GM18858 (cell line): ENCODE measurements around the gene GNPTG.
"Not testable (repeated sequence)": the region's sequence is repeated elsewhere in the genome, so short reads cannot be mapped to it uniquely, and the experiment has no call there.

Experiments
- ATAC-seq: cut with Tn5 transposase; IDR thresholded peaks from one replicate; pipeline ENCODE4 v1.9.1; 2021; ENCODE audit not compliant: unreplicated experiment

The GNPTG gene

DNA sequence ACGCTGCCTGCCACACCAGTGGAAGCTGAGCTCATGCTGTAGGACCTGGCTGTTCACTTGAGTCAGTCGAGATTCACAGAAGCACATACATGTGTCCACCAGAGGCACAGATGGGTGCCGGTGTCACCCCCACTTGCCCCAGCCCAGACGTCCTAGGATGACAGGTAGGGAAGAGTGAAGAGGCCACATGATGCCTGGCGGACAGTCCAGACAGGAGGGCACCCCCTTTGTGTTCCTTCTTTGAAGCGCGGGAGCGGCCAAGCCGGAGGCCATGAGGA lies 33.5 kb upstream of the GNPTG start:
- no peak for ATAC-seq

DNA sequence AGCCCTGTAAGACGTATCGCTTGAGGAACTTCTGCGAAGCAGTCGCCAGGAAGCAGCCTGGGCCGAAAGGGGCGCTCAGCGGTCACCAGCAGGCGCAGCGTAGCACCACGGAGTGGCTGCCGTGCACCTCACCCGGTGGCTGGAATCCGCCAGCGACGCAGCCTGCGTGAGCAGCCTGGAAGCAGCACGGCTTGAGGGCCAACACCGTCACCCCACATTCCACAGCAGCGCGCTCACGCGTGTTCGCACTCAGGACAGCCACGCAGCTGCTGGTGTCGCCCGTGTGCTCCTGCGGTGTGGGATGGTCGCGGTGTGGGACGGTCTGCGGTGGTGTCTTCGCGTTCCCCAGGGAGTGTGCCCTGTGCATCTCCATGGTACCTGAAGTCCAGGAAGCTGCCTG lies 32.7 kb upstream of the GNPTG start:
- ATAC-seq = no peak

DNA sequence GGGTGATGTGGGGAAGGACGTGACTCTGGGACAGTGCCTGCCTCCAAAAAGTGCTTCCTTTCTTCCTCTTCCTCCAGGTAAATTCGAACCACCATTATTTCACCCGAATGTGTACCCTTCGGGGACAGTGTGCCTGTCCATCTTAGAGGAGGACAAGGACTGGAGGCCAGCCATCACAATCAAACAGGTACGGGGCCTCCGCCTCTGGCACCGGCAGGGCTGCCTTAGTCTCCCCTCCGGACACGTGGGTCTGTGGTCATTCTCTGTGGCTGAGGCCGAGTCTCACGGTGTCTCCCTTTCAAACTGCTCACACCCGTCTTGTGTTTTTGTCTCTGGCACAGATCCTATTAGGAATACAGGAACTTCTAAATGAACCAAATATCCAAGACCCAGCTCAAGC lies 31.6 kb upstream of the GNPTG start:
- ATAC-seq = no peak

DNA sequence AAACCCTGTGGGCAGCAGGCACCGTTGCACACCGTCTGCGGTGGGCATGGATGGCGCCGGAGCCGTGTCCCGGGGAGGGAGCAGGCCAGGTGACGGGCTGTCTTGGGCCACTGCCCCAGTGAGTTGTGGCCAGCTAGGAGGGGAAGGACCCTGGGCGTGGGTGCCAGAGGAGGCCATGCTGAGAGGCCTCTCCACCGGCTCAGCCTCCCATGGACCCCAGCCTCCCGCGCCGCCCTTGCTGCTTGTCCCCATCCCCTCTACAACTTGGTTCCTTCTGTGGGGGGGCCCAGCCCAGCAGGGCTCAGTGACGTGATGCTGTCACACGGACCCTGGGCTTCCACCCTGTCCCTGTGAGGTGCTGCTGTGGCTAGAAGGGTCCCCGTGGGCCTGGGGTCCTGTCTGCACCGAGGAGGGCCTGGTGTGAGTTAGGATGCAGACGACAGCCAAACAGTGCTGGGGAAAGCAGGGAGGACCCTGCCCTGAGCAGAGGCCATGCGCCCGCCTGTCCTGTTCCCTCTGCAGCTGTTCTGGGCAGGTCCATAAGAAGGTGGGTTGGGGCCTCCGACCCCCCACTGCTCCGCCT lies 31.0 kb upstream of the GNPTG start:
- no peak for ATAC-seq

DNA sequence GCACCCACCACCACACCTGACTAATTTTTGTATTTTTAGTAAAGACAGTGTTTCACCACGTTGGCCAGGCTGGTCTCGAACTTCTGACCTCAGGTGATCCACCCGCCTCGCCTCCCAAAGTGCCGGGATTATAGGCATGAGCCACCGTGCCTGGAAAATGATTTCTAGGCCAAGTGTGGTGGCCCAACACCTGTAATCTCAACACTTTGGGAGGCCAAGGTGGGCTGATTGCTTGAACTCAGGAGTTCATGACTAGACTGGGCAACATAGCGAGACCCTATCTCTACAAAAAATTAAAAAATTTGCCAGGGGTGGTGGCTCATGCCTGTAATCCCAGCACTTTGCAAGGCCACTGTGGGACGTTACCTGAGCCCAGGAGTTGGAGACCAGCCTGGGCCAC lies 29.3 kb upstream of the GNPTG start:
- ATAC-seq = no peak

DNA sequence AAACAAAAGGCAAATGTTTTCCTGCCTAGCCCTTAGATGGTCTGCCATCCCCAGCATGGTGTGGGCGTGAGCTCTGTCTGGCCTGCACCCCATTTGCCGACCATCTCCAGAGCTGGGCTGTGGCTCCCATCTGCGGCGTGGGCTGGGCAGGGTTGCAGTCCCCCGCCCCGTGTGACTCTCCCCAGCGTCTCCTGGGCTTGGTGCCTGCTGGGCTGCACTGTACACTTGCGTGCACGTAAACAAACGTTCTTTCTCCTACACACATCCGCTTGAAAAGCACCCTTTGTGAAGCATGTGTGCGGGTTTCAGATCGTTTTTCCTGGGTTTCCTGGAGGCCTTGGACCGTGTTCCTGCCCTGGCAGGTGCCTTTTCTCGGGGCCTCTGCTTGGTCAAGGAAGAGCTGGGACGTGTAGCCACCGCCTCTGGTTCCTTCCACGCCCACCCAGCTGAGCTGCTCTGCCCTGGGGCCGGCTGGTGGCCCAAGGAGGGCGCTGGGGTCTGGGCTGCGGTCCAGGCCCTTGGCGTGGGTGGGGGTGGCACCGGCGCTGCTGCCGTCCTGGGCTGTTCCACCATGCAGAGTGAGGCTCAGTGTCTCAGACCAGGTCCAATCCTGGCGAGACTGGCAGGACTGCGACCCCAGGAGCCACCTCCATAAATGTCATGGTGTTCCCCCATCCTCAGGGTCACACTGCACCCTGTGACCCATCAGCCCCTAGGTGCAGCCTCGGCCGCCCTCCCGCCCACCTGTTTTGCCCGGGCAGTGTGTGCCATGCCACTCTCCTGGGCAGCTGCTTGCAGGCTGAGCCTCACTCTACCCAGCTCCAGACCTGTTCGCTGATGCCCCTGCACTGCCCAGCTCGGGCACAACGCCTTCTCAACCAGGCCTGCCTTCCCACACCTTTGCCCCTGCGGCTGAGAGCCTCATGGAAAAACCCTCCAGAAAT lies 28.2 kb upstream of the GNPTG start:
- ATAC-seq = no peak

DNA sequence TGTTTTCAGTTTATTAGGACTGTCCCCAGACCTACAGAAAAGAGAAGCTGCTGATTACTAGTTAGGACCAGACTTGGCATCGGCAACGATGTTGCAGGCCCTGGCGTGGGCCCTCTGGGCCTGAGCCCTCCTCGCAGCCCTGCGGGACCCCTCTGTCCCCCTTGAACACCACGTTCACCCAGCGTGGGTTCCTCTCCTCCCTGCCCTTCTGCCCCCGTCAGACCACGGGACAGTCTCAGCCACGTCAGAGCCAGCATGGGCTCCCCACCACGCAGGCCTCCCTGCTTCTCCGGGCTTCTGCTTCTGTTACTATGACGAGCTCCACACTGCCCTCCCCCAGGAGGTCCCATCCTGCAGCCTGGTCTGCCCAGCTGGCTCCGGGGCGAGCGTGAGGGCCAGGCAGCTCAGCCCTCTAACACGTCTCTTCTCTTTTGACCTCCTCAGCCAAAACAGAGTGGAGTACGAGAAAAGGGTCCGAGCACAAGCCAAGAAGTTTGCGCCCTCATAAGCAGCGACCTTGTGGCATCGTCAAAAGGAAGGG lies 27.4 kb upstream of the GNPTG start:
- no peak for ATAC-seq

DNA sequence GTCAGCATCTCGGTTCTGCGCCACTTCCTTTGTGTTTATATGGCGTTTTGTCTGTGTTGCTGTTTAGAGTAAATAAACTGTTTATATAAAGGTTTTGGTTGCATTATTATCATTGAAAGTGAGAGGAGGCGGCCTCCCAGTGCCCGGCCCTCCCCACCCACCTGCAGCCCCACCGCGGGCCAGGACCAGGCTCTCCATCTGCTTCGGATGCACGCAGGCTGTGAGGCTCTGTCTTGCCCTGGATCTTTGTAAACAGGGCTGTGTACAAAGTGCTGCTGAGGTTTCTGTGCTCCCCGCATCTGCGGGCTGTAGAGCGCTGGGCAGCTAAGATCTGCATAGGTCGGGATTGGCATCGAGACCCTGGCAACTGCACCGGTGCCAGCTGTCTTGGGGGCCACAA lies 26.5 kb upstream of the GNPTG start:
- no peak for ATAC-seq

DNA sequence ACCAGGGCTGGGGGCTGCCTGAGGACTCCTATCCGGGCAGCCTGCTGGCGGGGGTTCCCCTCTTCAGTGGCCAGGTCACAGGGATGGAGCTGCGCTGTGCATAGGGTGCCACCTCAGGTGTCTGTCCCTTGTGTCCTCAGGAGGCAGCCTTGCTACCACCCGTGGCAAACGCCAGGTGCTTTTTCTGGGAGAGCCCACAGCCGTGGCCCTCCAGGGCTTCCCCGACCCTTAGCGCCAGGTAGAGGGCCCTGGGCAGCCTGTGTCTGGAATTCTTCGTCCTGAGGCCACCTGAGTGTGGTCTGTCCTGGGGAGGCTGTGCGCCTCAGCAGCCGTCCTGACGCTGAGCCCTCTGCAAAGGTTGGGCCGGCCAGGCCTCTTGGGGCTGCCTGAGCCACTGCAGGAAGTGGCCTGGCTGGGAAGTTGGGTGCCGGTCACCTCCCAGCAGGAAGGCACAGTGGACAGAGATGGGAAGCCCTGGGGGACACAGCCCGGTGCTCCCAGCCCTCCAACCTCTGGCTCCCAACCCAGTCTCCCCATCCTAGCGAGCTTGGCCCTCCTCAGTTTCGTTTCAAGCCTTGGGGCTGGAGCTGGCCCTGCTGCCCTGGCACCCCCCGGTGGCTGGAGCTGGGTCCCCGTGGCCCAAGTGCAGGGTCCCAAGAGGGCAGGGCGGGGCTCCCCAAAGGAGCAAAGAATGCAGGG lies 25.9 kb upstream of the GNPTG start:
- no peak for ATAC-seq

DNA sequence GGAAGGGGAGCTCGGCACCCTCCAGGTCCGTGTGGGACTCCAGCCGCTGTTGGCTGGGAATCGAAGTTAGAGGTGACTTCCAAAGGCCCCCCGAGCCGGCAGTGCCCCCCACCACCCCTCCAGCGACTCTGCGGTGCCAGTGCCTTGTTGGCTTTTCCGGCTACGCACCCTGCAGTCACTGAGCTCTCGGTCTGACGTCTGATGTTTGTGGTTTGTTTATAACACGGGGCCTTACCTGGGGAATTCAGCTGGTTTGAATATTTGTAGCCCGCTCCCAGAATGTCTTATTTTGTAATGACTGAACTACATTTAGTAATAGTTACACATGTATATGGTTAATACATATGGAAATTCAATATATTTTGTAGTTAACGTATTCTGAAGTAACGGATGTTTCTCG lies 25.3 kb upstream of the GNPTG start:
- no peak for ATAC-seq

DNA sequence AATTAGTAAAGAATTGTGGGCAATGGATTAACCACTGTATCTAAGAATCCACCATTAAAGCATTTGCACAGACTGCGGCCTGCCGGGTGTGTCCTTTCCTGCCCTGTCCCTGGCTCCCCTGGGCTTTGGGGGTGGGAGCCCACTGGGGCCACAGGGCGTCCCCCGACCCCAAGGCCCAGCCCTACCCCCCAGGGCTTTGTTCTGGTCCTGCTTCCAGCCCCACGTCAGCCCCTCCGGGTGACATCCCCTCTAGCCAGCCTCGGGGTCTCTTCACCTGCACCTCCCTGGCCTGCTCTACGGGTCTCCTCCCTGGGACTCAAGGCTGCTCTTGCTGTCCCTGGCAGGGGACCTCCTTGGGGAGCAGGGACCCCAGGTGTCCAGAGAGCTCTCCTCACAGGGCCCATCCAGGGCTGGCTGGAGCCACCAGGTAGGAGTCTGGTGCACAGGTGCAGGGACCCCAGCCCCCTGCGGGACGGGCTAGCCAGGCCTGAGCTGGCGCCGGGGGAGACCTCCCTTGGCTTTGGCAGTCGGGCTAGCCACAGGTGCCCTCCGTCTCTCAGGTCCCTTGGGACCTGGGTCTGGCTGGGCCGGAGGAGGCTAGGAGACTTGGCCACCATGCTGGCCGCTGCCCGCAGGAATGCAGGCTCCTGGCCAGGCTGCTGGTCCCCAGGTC lies 24.6 kb upstream of the GNPTG start:
- ATAC-seq = no peak

DNA sequence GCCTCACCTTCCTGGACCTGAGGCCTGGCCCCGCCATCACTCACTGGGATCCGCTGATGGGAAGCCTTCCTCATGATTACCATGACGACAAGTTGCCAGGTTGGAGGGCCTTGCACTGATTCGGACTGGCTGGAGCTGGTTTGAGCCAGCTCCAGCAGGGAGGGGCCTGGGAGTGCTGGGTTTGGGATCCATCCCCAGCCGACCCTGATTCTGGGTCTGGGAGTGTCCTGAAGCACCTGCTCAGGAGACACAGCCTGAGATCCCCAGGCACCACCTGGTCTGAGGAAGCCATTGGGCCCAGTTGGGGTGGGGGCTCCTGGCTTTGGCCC lies 24.1 kb upstream of the GNPTG start:
- no peak for ATAC-seq

DNA sequence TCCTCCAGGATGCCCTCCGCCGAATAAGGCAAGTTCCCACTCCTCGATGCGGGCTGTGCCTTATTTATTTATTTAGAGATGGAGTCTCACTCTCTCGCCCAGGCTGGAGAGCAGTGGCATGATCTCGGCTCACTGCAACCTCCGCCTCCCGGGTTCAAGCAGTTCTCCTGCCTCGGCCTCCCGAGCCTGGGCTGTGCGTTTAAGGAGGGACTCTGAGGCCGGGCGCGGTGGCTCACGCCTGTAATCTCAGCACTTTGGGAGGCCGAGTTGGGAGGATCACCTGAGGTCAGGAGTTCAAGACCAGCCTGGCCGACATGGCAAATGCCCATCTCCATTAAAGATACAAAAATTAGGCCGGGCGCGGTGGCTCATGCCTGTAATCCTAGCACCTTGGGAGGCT lies 23.6 kb upstream of the GNPTG start:
- ATAC-seq = not testable (repeated sequence)

DNA sequence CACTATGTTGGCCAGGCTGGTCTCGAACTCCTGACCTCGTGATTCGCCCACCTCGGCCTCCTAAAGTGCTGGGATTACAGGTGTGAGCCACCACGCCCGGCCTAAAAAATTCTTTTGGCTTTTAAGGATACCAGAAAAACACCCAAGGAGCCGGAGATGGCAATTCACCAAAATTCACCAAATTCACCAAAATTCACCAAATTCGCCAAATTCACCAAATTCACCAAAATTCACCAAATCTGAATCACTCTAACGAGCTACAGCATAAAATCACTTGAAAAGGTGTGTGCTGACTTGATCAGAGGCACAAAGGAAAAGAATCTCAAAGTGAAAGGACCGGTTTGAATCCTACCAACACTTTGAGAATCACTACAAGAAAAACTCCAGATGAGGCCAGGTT lies 22.8 kb upstream of the GNPTG start:
- not testable (repeated sequence) for ATAC-seq

DNA sequence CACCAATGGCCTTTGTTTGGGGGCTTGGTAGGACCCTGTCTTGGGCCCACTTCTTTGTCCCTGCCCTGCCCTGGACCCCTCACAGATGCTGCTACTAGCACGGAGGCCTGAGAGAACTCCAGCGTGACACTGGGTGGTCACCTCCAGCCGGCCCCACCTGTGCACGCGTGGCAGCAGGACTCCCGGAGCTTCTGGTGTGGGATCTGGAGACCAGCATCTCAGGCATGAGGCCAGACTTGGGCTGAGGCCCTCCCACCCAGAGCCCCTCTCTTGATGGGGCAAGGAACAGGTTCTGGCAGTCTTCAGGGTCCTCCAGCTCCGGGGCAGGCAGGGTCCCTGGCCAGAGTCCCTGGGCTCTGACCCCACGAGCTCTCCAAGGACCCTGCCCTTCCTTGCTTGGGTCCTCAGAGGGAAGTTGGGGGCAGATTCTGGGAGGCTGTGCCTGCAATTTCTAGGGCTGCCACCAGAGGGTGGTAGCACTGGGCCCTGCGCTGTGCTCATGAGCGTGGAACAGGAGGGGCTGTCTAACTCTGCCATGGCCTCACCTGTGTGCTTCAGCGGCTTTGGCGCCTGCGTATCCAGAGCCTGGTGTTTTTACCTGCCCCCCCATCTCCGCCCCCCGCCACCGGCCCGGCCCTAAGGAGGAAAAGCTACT lies 21.3 kb upstream of the GNPTG start:
- ATAC-seq = no peak

DNA sequence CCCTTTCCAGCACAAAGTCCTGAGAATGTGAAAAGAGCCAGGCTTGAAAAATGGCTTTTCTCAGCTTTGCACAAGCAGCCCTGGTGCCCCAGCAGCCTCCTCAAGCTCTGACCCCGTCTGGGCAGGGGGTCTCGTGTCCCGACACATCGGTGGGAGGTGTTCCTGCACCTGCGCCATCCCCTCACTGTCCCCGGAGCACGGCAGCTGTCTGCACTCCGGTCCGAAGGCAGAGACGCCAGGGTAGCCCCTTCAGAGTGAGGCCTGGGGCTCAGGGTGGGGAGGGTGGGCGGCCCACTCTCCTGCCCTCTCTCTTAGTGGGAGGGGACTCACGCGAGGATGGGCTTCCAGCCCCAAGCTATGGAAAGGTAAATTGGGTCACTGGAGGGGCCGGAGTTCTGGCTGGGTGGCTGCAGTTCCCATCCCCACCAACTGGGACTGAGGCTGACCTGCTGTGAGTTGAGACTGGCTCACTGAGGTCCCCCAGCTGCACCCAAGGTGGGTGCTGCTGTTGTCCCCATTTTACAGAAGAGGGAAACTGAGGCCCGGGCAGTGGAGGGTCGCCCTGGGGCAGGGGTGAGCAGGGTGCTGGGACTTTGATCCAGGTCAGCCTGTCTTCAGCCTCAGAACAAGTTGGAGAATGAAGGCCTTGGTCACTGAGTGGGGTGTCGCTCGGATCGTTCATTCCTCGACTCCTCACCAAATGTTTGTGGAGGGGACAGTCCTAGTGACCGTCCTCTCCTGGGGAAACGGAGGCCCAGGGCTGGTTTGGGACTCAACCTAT lies 20.6 kb upstream of the GNPTG start:
- no peak for ATAC-seq

DNA sequence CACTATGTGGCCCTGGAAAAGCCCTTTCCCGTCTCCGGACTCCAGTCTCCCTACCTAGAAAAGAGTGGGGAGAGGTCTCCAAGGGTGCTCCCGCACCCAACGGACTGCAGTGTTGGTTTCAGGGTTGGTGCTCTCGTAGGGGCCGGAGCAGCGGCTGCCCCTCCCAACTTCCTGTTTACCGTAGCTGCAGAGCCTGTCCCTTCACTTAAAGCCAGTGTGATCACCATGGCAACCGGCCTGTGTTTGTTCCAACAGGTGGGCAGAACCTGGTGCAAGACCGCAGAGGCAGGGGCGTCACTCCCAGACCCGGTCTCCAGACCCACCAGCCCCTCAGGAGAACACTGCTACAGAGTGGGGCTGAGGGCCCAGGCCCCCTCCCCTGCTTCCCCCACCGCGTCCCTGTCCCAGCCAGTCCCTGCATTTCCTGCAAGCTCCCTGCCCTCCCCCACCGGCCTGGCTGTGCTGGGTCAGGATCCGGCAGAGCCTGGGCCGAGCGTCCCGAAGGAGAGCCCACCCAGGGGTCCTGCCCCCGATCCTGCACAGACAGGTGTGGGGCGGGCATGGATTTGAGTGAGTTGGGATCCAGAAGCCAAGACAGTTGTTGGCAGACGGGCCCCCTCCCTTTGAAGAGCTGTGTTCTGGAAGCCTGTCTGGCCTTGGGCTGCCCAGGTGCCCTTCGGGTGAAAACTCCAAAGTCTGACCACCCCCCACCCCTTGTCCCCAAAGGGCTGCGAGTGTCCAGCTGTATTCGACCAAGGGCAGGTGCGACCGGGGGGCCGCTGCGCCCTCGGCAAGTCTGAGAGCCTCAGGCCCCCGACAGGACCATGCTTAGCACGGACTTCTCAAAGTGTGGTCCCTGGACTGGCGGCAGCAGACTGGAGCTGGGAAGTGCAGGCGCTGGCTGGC lies 19.8 kb upstream of the GNPTG start:
- ATAC-seq = no peak

DNA sequence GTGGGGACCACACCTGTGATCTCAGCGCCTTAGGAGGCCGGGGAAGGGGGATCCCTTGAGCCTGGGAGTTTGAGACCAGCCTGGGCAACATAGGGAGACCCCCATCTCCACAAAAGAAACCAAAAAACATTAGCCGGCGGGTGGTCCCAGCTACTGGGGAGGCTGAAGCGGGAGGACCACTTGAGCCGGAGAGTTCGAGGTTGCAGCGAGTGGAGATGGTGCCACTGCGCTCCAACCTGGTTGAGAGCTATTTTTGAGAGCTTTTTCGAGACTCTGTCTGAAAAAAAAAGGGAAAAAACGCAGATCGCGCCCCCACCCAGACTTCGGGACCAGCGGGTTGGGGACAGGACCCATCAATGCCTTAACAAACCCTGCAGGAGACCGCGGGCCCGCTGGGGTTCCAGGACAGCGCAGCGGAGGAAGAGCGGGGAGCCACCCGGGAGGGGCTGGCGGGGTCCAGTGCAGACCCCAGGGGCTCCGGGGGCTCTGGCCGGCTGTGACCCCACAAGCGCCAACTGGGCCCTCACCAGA lies 19.0 kb upstream of the GNPTG start:
- no peak for ATAC-seq
